Astrocyte of the spinal cord (primary cell): ENCODE data around the gene ADAP1.

Experiments
- DNase-seq: peaks from one replicate; pipeline ENCODE4 v3.0.0; 2011; ENCODE audit warnings: low read depth, low spot score
- H3K4me3 ChIP-seq: 2 replicates; pipeline ENCODE4 v1.5.1; 2011; ENCODE audit warnings: low read depth, mild to moderate bottlenecking, low read length, moderate library complexity
- in situ Hi-C: cut with HindIII; loops from 2 replicates; pipeline ENCODE4 v1.10.0; 2017; ENCODE audit warnings: low sequenced_read_pairs
- TF ChIP-seq, protein P1 (sequence below): IDR thresholded peaks from 2 replicates; pipeline ENCODE4 v1.5.1; 2012; ENCODE audit warnings: low read depth, mild to moderate bottlenecking, low read length, inconsistent platforms

The ADAP1 gene

DNA sequence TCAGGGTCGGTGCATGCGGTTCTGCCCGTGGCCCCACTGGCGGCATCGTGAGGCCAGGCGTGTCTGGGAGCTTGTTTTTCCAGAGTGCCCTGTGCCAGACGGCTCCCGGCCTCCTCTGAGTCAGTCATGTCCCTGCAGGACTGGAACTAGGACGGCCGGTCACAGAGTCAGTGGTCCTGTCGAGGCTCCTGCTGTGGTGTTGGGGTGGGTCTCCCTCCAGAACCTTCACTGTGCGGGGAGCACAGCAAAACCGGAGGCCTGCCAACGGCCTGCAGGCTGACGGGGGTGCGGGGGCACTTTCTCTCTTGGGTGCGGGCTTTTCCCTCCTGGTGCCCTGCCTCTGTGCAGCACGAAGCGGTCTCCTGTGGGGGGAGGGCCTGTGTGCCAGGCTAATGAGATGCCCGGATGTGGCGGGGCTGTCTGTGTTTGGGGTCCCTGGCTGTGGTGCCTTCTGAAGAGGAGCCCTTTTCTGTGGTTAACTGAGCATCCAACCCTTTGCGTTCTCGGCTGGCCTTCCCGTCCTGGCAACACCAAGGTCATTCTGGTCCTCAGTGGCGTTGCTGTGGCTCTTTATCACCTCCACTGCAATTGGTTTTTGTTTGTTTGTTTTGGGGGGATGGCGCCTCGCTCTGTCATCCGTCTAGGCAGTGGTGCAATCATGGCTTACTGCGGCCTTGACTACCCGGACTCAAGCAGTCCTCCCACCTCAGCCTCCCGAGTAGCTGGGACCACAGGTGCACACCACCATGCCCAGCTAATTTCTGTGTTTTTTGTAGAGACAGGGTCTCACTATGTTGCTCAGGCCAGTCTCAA, 70.1 kb downstream of the ADAP1 start:
- TF ChIP-seq, protein P1, sequence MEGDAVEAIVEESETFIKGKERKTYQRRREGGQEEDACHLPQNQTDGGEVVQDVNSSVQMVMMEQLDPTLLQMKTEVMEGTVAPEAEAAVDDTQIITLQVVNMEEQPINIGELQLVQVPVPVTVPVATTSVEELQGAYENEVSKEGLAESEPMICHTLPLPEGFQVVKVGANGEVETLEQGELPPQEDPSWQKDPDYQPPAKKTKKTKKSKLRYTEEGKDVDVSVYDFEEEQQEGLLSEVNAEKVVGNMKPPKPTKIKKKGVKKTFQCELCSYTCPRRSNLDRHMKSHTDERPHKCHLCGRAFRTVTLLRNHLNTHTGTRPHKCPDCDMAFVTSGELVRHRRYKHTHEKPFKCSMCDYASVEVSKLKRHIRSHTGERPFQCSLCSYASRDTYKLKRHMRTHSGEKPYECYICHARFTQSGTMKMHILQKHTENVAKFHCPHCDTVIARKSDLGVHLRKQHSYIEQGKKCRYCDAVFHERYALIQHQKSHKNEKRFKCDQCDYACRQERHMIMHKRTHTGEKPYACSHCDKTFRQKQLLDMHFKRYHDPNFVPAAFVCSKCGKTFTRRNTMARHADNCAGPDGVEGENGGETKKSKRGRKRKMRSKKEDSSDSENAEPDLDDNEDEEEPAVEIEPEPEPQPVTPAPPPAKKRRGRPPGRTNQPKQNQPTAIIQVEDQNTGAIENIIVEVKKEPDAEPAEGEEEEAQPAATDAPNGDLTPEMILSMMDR = no peak
- DNase-seq = no peak
- no peak overlapping the region for H3K4me3 ChIP-seq
- in situ Hi-C loops = no loop called here

DNA sequence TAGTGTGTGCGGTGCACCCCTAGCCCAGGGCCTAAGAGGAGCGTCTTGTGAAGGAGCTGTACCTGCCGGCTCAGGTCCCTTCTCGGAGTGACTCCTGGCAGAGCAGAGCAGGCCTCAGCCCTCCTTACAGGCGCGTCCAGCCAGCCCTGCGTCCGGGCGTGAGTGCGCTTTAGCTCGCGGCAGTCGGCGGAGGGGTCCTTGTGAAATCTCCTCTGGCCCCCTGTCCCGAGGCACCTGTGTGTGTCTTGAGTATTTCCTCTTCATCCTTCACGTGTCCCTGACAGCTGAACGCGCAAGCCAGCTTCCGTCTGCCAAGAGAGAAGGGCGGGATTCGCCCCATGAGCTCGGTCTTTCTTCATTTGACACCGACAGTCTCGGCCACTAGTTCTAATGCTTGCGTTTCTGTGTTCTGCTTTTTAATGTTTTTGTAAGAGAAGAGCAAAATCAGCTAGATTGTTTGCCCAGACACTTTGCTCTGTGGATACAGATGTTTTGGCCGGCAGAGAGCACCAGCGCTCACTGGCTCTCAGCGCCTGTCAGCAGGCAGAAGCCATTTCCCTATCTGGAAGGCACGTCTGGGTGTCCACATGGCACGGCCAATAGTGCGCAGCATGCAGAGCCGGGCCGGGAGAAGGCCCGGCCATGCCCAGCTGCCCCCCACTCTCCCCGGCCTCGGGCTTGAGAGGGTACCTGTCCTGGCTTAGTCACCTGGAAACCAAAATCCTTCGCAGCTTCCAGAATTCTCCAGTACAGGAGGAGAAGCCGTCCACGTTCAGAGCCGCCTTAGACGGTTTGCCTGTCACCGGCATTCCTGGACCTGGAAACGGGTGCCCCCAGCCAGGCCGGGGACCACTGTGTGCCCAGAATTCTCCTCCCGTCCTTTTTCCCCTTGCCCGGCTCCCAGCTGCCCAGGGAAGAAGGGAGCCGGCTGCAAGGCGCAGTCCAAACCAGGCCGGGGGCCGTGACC, 71.1 kb downstream of the ADAP1 start:
- TF ChIP-seq, protein P1 = no peak

DNA sequence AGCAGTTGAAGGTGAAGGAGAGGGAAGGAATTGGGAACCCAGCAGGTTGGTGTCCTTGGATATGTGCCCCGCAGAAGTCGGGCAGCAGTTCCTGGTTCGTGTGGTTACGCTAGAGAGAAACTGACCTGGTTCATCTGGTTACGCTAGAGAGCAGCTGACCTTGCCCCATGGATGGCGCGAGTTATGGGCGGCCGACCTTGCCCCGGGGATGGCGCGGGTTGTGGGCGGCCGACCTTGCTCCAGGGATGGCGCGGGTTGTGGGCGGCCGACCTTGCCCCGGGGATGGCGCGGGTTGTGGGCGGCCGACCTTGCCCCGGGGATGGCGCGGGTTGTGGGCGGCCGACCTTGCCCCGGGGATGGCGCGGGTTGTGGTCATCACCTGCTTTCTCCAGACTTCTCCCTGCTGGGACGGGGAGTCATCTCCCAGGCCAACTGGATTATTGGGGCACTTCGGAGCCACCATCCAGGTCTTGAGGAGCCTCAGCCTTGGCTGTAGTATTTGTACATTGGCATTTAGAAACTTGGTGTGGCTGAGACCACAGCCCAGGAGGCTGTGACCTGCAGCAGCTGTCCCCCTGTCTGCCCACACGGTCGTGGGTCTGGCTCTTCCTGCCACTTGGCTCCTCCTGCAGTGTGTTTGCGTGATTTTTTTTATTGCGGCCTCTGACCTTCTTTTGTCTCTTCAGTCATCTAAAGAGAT, 72.0 kb downstream of the ADAP1 start:
- TF ChIP-seq, protein P1 = no peak
- no peak overlapping the region for H3K4me3 ChIP-seq
- in situ Hi-C loops = no loop called here
- no peak for DNase-seq

More for the DNA sequence above, 71.1 kb downstream of the ADAP1 start:
- H3K4me3 ChIP-seq = no peak overlapping the region
- DNase-seq = no peak
- in situ Hi-C loops = no loop called here

DNA sequence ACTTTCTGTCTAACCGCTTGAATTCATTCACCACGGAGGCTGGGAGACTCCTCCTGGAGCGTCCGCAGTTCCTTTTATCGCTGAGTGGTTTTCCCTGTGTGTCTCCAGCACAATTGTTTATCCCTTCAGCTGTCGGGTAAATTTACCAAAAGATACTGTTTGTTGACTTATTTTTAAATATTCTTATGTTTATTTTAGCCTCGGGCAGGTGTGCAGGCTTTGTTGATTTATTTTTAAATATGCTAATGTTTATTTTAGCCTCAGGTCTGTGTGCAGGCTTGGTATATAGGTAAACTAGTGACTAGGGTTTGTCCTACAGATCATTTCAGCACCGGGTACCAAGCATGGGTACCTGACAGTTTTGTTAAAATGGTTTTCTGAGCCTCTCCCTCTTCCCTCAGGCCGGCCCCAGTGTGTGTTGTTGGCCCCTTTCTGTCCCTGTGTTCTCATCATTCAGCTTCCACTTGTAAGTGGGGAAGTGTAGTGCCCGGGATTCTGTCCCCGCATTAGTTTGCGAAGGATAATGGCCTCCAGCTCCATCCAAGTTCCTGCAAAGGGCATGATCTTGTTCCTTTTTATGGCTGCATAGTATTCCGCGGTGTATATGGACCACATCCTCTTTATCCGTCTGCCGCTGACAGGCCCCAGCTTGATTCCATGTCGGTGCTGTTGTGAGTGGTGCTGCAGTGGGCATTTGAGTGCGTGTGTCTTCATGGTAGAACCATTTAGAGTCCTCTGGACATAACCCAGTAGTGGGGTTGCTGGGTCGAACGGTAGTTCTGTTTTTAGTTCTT, 72.8 kb downstream of the ADAP1 start:
- in situ Hi-C loops = no loop called here
- no peak for DNase-seq
- no peak overlapping the region for H3K4me3 ChIP-seq
- TF ChIP-seq, protein P1 = no peak

DNA sequence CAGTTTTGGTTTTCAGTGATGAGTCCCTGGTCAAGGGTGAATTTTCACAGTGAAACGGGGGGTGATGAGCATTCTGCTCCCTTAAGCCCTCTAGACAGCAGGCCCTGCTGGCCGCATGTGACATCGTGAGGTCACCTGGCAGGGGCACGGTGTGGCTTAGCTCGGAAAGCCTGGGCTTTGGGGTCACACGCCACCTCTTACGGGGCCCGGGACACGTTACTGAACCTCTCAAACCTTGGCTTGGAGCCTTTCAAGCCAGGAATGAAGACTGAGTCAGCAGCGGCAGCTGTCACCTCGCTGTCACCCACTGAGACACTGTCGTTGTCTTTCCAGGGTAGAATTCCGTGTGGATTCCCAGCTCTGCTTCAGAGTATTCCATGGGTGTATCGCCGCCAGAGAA, 74.0 kb downstream of the ADAP1 start:
- TF ChIP-seq, protein P1 = no peak
- DNase-seq = no peak
- in situ Hi-C loops = no loop called here
- no peak overlapping the region for H3K4me3 ChIP-seq
